Kidney (tissue), 14 donors: ENCODE results near the gene NEUROD1. TPM values are rescaled to one million over a fixed set of nuclear protein-coding genes. Genes with fewer than 3 reads are reported as not detected.

Experiments used
- DNase-seq, 5 donors: peaks; one replicate each; pipeline ENCODE4 v3.0.0-alpha.2; 2013 to 2020
- FAIRE-seq: peaks from 2 replicates; lab custom pipeline; 2012; peaks lifted over from hg19 to GRCh38; lab: Jason Lieb, UNC
- H3K27ac ChIP-seq, 2 donors: one replicate each; pipeline ENCODE4 v1.7.0; 2013; ENCODE audit warnings: low read depth in 2 of 2, low read length in 2 of 2, inconsistent platforms in 1 of 2
- H3K27me3 ChIP-seq: one replicate; pipeline ENCODE4 v1.7.1; 2013; ENCODE audit warnings: low read length, inconsistent platforms; ENCODE audit not compliant: control insufficient read depth, insufficient read depth
- H3K36me3 ChIP-seq, 3 donors: one replicate each; pipeline versions ENCODE4 v1.7.0 to v1.7.1; 2013; ENCODE audit warnings: low read length in 3 of 3, control low read depth in 1 of 3, inconsistent platforms in 1 of 3; ENCODE audit not compliant: insufficient read depth in 3 of 3, control insufficient read depth in 2 of 3
- H3K4me1 ChIP-seq, 3 donors: one replicate each; pipeline versions ENCODE4 v1.7.0 to v1.7.1; 2013; ENCODE audit warnings: low read length in 3 of 3, inconsistent platforms in 1 of 3, low read depth in 1 of 3; ENCODE audit not compliant: control insufficient read depth in 2 of 3, insufficient read depth in 2 of 3
- H3K4me3 ChIP-seq, 3 donors: one replicate each; pipeline versions ENCODE4 v1.7.0 to v1.8.1; 2013; ENCODE audit warnings: low read length in 3 of 3, control low read depth in 1 of 3, inconsistent platforms in 1 of 3
- H3K9ac ChIP-seq, 3 donors: one replicate each; pipeline versions ENCODE4 v1.7.0 to v1.7.1; 2013; ENCODE audit warnings: low read length in 3 of 3, control low read depth in 1 of 3, inconsistent platforms in 1 of 3
- H3K9me3 ChIP-seq, 3 donors: one replicate each; pipeline versions ENCODE4 v1.7.0 to v1.7.1; 2013; ENCODE audit warnings: low read length in 3 of 3, control low read depth in 1 of 3, inconsistent platforms in 1 of 3; ENCODE audit not compliant: control insufficient read depth in 2 of 3, insufficient read depth in 1 of 3
- CTCF ChIP-seq: IDR thresholded peaks from 3 replicates; pipeline ENCODE4 v1.5.1; 2012; ENCODE audit warnings: mild to moderate bottlenecking, moderate library complexity, borderline replicate concordance; ENCODE audit not compliant: insufficient read depth; ENCODE audit errors: extremely low read depth
- intact Hi-C: fragments of 100-400 bp; cut with DNase I; formaldehyde crosslinking; loops from one replicate; pipeline ENCODE4 v1.11.1; 2022
- polyA plus RNA-seq: library from polyadenylated mRNA; stranded (reverse); fragments of 350-450 nt; fragmentation: Illumina TruSeq; extraction: RNeasy Lipid Tissue Mini Kit (QIAGEN cat#74804); gene quantifications from one replicate; pipeline ENCODE4 v1.2.3, GENCODE V29; 2014; ENCODE audit warnings: low read depth, low replicate concordance; ENCODE audit not compliant: insufficient read depth
- total RNA-seq: library from RNA; stranded (reverse); fragmentation: NEBNext Ultra II Directional; extraction: Animal tissue kit (Norgen Biotek cat#: 25700); gene quantifications from one replicate; pipeline ENCODE4 v1.2.1, GENCODE V29; 2021
- donor health status: control.
- donor health status: control.
- donor health status: control.
- donor health status: control.
- donor health status: control.
- donor health status: DM: yes; HTN: yes; CAD: no.
- donor health status: Normal renal cell carcinoma (clear cell type).

The NEUROD1 gene
- total and polyA plus RNA-seq, 2 donors from 2014 or later, result not detected

DNA sequence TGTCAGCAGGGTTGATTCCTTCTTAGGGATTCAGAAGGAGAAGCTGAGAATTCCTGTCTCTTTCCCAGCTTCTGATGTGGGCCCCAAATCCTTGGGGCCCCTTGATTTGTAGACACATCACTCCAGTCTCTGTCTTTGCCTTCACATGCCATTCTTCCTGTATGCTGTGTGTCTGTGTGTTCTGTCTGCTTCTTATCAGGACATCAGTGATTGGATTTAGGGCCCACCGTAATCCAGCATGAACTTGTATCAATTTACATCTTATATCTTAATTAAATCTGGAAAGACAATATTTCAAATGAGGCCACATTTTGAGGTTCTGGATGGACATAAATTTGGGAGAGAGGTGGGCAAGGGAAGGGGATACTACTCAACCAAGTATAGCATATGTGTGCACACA is 9.7 kb downstream of the NEUROD1 start:
- Histone ChIP-seq H3K4me1 (no peaks in the 10 kb centered on the region), H3K27ac (no peak overlapping the region), H3K36me3 (no peaks in the 10 kb centered on the region), H3K27me3 (peaks cover 9% of the 10 kb centered on the region), H3K9ac (no peak overlapping the region), H3K4me3 (no peak overlapping the region), H3K9me3 (peaks cover 0 to 5% (median 0%) of the 10 kb centered on the region in 3 donors)
- intact Hi-C loops, result no loop called here
- FAIRE-seq, result no peak
- TF ChIP-seq CTCF, result no peak
- no peak for DNase-seq

GRCh38 chr2:181667234-181667633 is 13.1 kb downstream of the NEUROD1 start:
- no peaks in the 10 kb centered on the region for H3K36me3 ChIP-seq
- no peaks in the 10 kb centered on the region for H3K4me1 ChIP-seq
- peaks cover 0 to 5% (median 0%) of the 10 kb centered on the region in 3 donors for H3K9me3 ChIP-seq
- no peak overlapping the region for H3K27ac ChIP-seq
- H3K27me3 ChIP-seq, result no peaks in the 10 kb centered on the region
- intact Hi-C loops, result no loop called here
- H3K4me3 ChIP-seq, result no peak overlapping the region
- H3K9ac ChIP-seq, result no peak overlapping the region
- no peak for TF ChIP-seq CTCF
- FAIRE-seq (no peak), DNase-seq (no peak)

- intact Hi-C loops, result no loop called here
- DNase-seq, result no peak
- H3K36me3 ChIP-seq, result no peaks in the 10 kb centered on the region
- H3K4me3 ChIP-seq, result no peak overlapping the region
- TF ChIP-seq CTCF, result no peak
- peaks cover 0 to 4% (median 0%) of the 10 kb centered on the region in 3 donors for H3K4me1 ChIP-seq
- H3K27me3 ChIP-seq, result no peaks in the 10 kb centered on the region
- no peak for FAIRE-seq
- no peak overlapping the region for H3K9ac ChIP-seq
- H3K27ac ChIP-seq, result no peak overlapping the region
- H3K9me3 ChIP-seq, result peaks cover 0 to 5% (median 0%) of the 10 kb centered on the region in 3 donors
These were observed 18.0 kb downstream of the NEUROD1 start for GRCh38 chr2:181662287-181662686.

DNA sequence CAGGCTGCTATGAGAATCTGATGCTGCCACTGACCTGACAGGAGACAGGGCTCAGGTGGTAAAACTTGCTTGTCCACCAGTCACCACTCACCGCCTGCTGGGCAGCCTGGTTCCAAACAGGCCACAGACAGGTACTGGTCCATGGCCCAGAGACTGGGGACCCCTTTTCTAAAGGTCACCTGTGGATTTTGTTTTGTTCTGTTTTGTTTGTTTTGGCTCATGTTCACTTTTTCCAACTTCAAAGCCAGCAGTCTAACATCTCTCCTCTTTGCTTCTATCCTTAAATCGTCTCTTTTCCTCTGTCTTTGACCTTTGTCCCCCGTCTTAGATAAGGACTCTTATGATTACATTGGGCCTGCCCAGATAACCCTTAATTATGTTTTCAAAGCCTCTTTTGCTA is 20.1 kb downstream of the NEUROD1 start:
- DNase-seq (no peak), FAIRE-seq (no peak)
- TF ChIP-seq CTCF, result no peak
- intact Hi-C loops, result no loop called here
- Histone ChIP-seq H3K4me1 (peaks cover 0 to 6% (median 5%) of the 10 kb centered on the region in 3 donors), H3K27ac (no peak overlapping the region), H3K27me3 (no peaks in the 10 kb centered on the region), H3K36me3 (no peaks in the 10 kb centered on the region), H3K9ac (no peak overlapping the region), H3K4me3 (no peak overlapping the region), H3K9me3 (no peaks in the 10 kb centered on the region)
